Measurements from ENCODE around the gene FHIP1A.

FHIP1A gene

DNA sequence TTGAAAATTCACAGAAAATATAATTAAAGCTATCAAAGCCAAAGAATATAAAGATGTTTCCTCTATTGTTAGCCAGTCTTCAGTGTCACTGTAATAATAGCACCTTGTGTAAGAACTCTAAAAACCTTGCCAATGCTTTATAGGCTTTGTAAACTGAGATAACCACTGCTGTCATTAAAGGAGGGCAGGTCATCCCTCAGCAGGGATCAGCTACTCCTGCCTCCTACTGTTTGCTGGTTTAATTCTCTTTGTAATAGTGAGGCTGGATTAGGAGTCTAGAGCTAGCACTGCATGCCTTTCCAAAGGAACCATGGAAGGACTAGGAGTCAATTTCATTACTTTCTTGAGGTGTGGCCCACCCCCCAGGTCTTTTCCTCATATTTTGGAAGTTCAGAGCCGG is 46.2 kb downstream of the FHIP1A start:
- no peak for DNase-seq (ENCODE audit: low read depth in 3 of 3)

DNA sequence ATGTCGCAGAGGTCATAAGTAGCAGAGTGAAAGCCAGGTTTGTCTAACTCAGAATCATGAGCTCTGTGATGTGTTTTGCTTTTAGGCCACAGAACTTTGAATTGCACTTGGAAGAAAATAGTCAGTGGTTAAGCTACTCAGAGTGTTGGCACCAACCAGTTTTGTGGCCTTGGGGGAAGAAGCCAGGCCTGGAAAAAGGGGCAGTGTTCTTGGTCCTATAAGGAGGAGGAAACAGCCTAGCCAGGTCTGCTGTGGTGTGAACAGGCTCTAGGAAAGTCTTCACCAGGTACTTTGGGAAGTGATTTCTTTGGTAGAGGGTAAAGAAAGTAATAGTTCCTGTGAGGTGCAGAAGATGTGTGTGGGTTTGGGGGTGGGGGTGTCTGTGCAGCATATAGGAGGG is 49.2 kb downstream of the FHIP1A start:
- DNase-seq (ENCODE audit: low read depth in 3 of 3), result no peak

Measured in stimulated activated CD4-positive, alpha-beta T cell treated with anti-CD3 and anti-CD28 coated beads, TNF-alpha, amount 100 ng/mL, for 4 hours (primary cell).